ENCODE results near the gene S100A9. TPM values are rescaled to one million over a fixed set of nuclear protein-coding genes. Genes with fewer than 3 reads are reported as not detected.

S100A9 gene
- total RNA-seq, 1 donor from 2014 or later, result not detected

GRCh38 chr1:153336650-153337049, 21.0 kb upstream of the S100A9 start:
- Mint-ChIP-seq H3K27me3 (ENCODE audit: low read depth) (peaks cover 61% of the 10 kb centered on the region), H3K4me1 (no peaks in the 10 kb centered on the region), H3K9me3 (no peaks in the 10 kb centered on the region), H3K27ac (ENCODE audit: unreplicated experiment) (no peak overlapping the region), H3K36me3 (ENCODE audit: low read depth) (no peaks in the 10 kb centered on the region), H3K4me3 (no peak overlapping the region)
- TF ChIP-seq, protein P1, sequence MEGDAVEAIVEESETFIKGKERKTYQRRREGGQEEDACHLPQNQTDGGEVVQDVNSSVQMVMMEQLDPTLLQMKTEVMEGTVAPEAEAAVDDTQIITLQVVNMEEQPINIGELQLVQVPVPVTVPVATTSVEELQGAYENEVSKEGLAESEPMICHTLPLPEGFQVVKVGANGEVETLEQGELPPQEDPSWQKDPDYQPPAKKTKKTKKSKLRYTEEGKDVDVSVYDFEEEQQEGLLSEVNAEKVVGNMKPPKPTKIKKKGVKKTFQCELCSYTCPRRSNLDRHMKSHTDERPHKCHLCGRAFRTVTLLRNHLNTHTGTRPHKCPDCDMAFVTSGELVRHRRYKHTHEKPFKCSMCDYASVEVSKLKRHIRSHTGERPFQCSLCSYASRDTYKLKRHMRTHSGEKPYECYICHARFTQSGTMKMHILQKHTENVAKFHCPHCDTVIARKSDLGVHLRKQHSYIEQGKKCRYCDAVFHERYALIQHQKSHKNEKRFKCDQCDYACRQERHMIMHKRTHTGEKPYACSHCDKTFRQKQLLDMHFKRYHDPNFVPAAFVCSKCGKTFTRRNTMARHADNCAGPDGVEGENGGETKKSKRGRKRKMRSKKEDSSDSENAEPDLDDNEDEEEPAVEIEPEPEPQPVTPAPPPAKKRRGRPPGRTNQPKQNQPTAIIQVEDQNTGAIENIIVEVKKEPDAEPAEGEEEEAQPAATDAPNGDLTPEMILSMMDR (conservative IDR thresholded peaks at IDR 0.05), result no peak
- DNase-seq (ENCODE audit: low read depth, low spot score), result no peak

- Mint-ChIP-seq H3K36me3 (ENCODE audit: low read depth) (no peaks in the 10 kb centered on the region), H3K4me3 (no peak overlapping the region), H3K27ac (ENCODE audit: unreplicated experiment) (no peak overlapping the region), H3K27me3 (ENCODE audit: low read depth) (peaks cover 62% of the 10 kb centered on the region), H3K9me3 (no peaks in the 10 kb centered on the region), H3K4me1 (no peaks in the 10 kb centered on the region)
- DNase-seq (ENCODE audit: low read depth, low spot score), result no peak
- TF ChIP-seq, protein P1 (conservative IDR thresholded peaks at IDR 0.05), result no peak
Measured at GRCh38 chr1:153337980-153338853, 19.4 kb upstream of the S100A9 start.

DNA sequence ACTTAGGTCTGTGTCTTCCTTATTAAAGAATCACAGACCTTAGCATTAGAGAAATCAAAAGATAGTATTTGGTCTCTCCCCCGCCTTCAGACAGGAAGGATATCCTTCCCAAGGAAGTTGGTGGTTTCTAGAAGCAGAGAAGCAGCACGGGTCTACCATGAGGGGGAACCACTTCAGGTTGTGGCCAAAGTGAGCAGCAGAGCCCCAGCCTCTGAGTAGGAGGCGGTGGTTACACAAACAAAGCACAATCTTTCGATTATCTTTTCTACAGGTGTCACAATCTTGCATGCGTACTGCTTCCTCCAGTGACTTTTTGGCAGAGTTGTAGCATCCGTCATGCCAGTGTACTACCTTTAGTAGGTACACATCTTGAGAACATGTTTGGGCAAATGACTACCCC, 17.9 kb upstream of the S100A9 start:
- no peaks in the 10 kb centered on the region for H3K4me1 Mint-ChIP-seq
- TF ChIP-seq, protein P1 (conservative IDR thresholded peaks at IDR 0.05), result no peak
- H3K4me3 Mint-ChIP-seq, result no peak overlapping the region
- H3K9me3 Mint-ChIP-seq, result no peaks in the 10 kb centered on the region
- peaks cover 68% of the 10 kb centered on the region for H3K27me3 Mint-ChIP-seq (ENCODE audit: low read depth)
- no peaks in the 10 kb centered on the region for H3K36me3 Mint-ChIP-seq (ENCODE audit: low read depth)
- no peak overlapping the region for H3K27ac Mint-ChIP-seq (ENCODE audit: unreplicated experiment)
- DNase-seq (ENCODE audit: low read depth, low spot score), result no peak

- Mint-ChIP-seq H3K27me3 (ENCODE audit: low read depth) (peaks cover 67% of the 10 kb centered on the region), H3K27ac (ENCODE audit: unreplicated experiment) (no peak overlapping the region), H3K4me3 (no peak overlapping the region), H3K9me3 (no peaks in the 10 kb centered on the region), H3K4me1 (no peaks in the 10 kb centered on the region), H3K36me3 (ENCODE audit: low read depth) (no peaks in the 10 kb centered on the region)
- no peak for DNase-seq (ENCODE audit: low read depth, low spot score)
- TF ChIP-seq, protein P1 (conservative IDR thresholded peaks at IDR 0.05), result no peak
Measured at GRCh38 chr1:153340356-153340755, 17.3 kb upstream of the S100A9 start.

DNA sequence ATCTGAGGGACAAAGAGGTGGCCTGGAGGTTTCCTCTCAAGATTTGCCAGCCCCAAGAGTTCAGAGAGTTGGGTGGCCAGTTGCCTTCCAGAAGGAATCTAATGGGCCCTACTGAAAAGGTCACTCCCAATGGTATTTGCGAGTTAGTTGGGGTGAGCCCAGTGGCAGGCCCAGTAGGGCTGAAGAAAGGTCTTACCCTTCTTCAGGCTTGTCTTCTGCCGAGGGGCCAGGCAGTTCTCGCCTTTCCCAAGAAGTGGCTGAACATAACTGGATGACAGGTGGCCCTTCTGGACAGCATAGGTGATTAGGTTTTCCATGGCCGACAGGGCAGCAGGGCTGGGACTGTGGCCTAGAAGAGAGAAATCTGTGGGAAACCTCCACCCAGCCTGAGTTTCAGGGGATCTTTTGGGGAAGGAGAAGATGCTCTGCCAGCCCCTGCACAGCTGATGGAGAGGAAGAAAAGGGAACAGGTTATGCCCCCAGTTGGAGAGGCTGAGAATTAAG, 16.2 kb upstream of the S100A9 start:
- Mint-ChIP-seq H3K9me3 (no peaks in the 10 kb centered on the region), H3K4me1 (no peaks in the 10 kb centered on the region), H3K4me3 (no peak overlapping the region), H3K27me3 (ENCODE audit: low read depth) (peaks cover 77% of the 10 kb centered on the region), H3K27ac (ENCODE audit: unreplicated experiment) (no peak overlapping the region), H3K36me3 (ENCODE audit: low read depth) (no peaks in the 10 kb centered on the region)
- no peak for DNase-seq (ENCODE audit: low read depth, low spot score)
- TF ChIP-seq, protein P1 (conservative IDR thresholded peaks at IDR 0.05), result no peak
